Fibroblast of villous mesenchyme (primary cell): Measurements from ENCODE around the gene NAXE. TPM values are rescaled to one million over a fixed set of nuclear protein-coding genes. Genes with fewer than 3 reads are reported as not detected.

Experiments
- DNase-seq: peaks from one replicate; pipeline ENCODE4 v3.0.0-alpha.2; 2010; ENCODE audit warnings: low read depth
- H3K4me3 ChIP-seq: 2 replicates; pipeline ENCODE4 v1.5.1; 2011; ENCODE audit warnings: low read depth, mild to moderate bottlenecking, low read length
- CTCF ChIP-seq: IDR thresholded peaks from 2 replicates; pipeline ENCODE4 v1.5.1; 2012; ENCODE audit warnings: low read depth, mild to moderate bottlenecking, low read length; ENCODE audit not compliant: insufficient read depth
- total RNA-seq: library from RNA; depleted of rRNA; stranded (reverse); fragments of >200 nt; gene quantifications from 2 replicates; pipeline ENCODE4 v1.2.3, GENCODE V29; 2012

Gene NAXE
- total RNA-seq, 1 donor: 67.8 TPM

GRCh38 chr1:156560585-156561163 lies 30.9 kb upstream of the NAXE start:
- TF ChIP-seq CTCF: no peak
- no peak for DNase-seq
- H3K4me3 ChIP-seq: no peak overlapping the region

- no peak overlapping the region for H3K4me3 ChIP-seq
- DNase-seq: no peak
- TF ChIP-seq CTCF: no peak
Measured at GRCh38 chr1:156565519-156565918, 26.1 kb upstream of the NAXE start.

- no peak for DNase-seq
- TF ChIP-seq CTCF: no peak
- no peak overlapping the region for H3K4me3 ChIP-seq
Measured at GRCh38 chr1:156566436-156566835, 25.1 kb upstream of the NAXE start.

- peak overlapping the region; percentile 71 for H3K4me3 ChIP-seq
- no peak for TF ChIP-seq CTCF
- peak; percentile 70 for DNase-seq
Measured at GRCh38 chr1:156571261-156571852, 20.2 kb upstream of the NAXE start.

DNA sequence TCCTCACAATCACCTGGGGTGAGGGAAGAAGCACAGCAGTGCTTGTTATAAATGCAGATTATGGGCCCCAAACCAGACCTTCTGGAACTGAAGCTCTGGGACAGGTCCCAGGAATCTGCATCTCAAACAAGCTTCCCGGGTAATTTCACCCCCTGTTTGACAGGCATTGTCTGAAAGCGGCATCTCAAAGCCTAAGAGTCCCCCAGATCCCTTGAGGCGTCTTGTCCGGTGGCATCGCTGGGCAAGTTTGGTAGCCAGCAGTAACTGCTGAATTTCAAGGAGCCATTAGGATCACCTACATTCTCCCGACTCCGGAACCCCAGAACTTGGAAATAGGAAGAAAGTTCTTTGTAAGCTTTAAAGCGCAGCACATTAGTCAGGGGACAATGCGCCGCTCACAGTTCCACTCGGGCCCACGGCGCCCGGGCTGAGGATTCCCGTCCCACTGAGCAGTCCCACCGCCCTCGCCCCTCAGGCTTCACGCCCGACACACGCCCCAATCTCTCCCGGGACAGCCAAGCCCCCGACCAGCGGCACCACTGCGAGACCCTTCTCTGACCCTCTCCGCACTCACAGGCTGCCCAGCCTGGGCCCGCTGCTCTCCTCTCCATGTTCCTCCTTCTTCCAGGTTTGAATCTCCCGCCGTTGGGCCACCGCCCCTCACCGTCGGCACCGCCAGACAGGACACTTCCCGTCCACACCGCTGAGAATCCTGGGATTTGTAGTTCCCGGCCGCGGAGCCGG lies 19.5 kb upstream of the NAXE start, which contains the start of gene IQGAP3:
IQGAP3 (minus strand) TSS at position 647 of the 744 bp plus-strand sequence; CDS start at position 611, 36 bp downstream.
- DNase-seq: peak; percentile 77
- peak within 1 kb of the TSS; percentile 71 for H3K4me3 ChIP-seq
- no peak for TF ChIP-seq CTCF

DNA sequence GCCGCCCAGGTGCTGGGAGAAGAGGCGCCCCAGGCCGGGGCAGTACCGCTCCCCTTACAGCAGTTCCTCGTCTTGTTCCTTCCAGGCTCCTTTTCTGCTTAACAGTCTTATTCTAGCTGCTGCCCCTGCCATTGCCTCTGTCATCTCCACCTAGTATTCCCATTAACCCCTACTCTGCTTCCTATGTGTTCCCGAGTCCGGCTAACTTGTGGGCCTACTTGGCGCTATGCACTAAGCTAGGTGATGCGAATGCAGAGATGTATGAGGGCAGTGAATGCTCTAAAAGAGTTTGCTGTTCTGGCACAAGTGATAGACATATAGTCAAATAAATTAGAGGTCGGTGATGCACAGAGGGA lies 18.9 kb upstream of the NAXE start:
- no peak for TF ChIP-seq CTCF
- DNase-seq: no peak
- H3K4me3 ChIP-seq: peak overlapping the region; percentile 71
